Fibroblast of mammary gland (primary cell): ENCODE measurements around the gene PPP1R16B.

Source experiments
- DNase-seq: peaks from one replicate; pipeline ENCODE4 v3.0.0-alpha.2; 2010; ENCODE audit warnings: low read depth
- H3K4me3 ChIP-seq: 2 replicates; pipeline ENCODE4 v1.5.1; 2011; ENCODE audit warnings: low read depth, mild to moderate bottlenecking, low read length, moderate library complexity; ENCODE audit not compliant: control insufficient read depth
- TF ChIP-seq, protein P1 (sequence below): conservative IDR thresholded peaks from 2 replicates; pipeline ENCODE4 v1.5.1; 2011; ENCODE audit warnings: low read depth, low read length, inconsistent platforms; ENCODE audit not compliant: control insufficient read depth, insufficient read depth

The PPP1R16B gene

DNA sequence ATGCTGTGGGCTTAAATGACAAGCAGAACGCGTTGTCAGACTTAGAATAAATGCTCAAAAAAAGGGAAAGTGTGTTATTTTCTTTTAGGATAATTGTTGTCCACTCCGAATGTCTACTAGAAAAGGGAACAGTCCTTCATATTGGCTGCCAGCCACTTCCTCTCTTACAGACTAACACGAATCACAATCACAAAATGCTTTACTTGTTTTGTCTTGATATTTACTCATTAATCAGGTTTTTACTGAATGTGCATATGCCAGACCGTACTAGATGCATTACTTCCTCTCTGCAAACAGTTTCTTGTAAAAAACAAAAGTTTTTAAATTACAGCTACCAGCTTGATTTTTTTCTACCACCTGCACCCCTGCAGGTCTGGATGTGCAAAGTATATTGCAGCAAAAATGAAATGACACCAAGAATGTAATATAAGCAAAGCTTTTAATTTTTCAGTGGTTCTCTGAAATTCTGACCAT, 157.5 kb downstream of the PPP1R16B start:
- DNase-seq = no peak
- H3K4me3 ChIP-seq = peak overlapping the region; percentile 88
- TF ChIP-seq, protein P1, sequence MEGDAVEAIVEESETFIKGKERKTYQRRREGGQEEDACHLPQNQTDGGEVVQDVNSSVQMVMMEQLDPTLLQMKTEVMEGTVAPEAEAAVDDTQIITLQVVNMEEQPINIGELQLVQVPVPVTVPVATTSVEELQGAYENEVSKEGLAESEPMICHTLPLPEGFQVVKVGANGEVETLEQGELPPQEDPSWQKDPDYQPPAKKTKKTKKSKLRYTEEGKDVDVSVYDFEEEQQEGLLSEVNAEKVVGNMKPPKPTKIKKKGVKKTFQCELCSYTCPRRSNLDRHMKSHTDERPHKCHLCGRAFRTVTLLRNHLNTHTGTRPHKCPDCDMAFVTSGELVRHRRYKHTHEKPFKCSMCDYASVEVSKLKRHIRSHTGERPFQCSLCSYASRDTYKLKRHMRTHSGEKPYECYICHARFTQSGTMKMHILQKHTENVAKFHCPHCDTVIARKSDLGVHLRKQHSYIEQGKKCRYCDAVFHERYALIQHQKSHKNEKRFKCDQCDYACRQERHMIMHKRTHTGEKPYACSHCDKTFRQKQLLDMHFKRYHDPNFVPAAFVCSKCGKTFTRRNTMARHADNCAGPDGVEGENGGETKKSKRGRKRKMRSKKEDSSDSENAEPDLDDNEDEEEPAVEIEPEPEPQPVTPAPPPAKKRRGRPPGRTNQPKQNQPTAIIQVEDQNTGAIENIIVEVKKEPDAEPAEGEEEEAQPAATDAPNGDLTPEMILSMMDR = no peak

DNA sequence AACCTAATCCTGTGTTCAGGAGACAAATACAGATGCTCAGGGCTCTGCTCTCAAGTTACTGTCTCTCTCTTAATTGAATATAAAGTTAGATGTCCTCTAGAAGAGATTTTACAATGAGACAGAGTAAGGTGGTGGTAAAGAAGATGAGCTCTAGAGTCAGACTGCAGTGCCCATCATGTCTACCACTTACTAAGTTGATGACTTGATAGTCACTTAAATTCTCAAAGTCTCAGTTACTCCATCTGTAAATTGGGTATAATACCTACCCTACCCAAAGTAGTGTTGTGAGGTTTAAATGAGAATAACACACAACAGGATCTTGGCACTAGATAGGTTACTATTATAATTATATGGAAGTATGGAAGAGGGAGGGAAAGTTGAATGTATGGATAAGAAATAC, 158.2 kb downstream of the PPP1R16B start:
- H3K4me3 ChIP-seq = no peak overlapping the region
- TF ChIP-seq, protein P1 = no peak
- no peak for DNase-seq

DNA sequence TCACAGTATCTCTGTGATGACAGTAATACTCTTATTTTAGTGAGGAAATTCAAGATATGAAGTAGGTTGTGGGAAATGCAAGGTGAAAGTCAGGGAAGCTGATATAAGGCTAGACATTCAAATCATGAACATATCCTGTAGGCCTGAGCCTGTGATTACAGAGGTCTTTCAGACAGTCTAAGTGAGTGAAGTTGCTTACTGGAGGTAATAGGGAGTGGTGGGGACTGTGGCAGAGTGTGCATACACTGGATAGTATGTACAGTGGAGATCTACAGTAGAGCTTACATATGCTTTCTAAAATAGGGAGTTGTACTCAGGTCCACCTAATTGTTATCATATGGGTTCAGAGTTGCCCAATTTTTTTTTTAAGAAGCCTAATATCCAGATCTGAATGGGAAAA, 159.8 kb downstream of the PPP1R16B start:
- DNase-seq = no peak
- no peak overlapping the region for H3K4me3 ChIP-seq
- TF ChIP-seq, protein P1 = no peak

DNA sequence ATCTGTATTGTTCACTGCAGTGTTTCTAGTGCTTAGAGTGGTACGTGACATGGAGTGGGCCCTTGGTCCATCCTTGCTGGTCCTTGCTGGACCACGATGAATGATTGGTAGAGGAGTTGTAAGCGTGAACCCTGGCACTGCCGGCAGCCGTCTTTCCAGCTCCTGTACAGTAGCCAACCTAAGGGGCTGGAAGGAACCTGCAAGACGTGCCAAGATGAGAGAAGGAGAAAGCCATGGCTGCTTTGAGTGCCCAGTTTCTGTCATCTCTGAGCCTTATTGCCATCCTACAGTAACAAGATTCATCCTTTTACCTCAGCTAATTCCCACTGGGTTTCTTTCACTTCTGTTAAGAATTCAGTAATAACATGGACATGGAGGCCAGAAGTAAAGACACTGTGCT, 162.6 kb downstream of the PPP1R16B start:
- H3K4me3 ChIP-seq = no peak overlapping the region
- TF ChIP-seq, protein P1 = no peak
- no peak for DNase-seq

DNA sequence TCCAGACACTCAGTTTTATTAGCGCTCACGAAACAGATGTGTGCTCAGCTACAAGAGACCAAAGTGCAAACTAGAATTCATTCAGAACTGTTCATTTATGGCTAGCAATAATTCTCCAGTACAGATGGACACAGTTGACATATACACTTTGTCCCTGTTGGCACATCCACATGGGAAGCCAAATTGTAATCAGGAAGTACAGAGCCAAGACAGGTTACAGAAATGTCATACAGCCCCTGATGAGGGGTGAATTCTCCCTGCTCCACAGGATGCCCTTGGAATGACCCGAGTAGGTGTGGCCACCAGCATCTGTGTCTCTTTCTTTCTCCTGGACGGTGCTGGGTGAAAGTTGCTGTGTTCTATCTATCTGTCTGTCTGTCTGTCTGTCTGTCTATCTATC, 164.2 kb downstream of the PPP1R16B start:
- no peak for DNase-seq
- TF ChIP-seq, protein P1 = no peak
- H3K4me3 ChIP-seq = no peak overlapping the region

DNA sequence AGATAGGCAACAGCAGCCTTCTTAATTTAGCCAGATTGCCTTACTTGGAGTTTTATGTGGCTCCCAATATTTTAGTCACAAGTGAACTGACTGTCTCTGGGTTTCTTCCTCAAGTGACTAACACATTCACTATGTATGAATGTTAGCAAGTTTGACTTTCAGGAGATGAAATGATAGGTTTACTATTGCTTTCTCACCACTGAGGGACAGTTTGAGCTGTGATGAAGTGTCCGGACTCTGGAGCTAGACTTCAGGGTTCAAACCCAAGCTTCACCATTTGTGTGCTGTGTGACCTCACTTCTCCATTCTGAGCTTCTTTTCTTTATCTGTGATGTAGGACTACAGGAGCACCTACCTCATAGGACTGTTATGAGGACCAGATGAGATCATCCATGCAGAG, 164.8 kb downstream of the PPP1R16B start:
- no peak overlapping the region for H3K4me3 ChIP-seq
- TF ChIP-seq, protein P1 = no peak
- DNase-seq = peak; percentile 73
